GM10847 (cell line): Measurements from ENCODE around the gene RGMB.

Source experiments
- POLR2A ChIP-seq: IDR thresholded peaks from 2 replicates; pipeline ENCODE4 v1.6.1; 2011; ENCODE audit not compliant: insufficient read length; ENCODE audit errors: extremely low read depth

The RGMB gene

GRCh38 chr5:98794414-98795080 is 21.1 kb downstream of the RGMB start:
- no peak for TF ChIP-seq POLR2A

DNA sequence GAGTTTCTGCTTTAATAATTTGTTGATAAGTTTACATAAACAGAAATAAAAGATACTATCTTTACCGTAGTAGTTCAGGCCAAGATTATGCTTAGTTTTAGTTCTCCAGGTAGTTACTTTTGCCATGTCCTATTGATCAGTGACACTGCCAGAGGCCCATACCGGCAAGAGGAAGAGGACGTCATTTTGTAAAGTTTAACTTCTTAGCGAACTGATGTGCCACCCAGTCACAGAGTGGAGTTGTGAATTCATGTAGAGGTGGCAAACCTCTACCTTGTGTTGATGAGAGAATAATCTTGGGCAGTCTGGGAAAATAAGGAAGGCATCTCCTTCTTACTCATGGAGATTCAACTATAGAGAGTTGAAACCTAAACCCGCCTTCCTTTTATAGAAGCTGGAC is 21.8 kb downstream of the RGMB start:
- no peak for TF ChIP-seq POLR2A

- no peak for TF ChIP-seq POLR2A
These were observed 22.9 kb downstream of the RGMB start for GRCh38 chr5:98796197-98796972.

GRCh38 chr5:98798371-98798770 is 24.9 kb downstream of the RGMB start:
- no peak for TF ChIP-seq POLR2A

DNA sequence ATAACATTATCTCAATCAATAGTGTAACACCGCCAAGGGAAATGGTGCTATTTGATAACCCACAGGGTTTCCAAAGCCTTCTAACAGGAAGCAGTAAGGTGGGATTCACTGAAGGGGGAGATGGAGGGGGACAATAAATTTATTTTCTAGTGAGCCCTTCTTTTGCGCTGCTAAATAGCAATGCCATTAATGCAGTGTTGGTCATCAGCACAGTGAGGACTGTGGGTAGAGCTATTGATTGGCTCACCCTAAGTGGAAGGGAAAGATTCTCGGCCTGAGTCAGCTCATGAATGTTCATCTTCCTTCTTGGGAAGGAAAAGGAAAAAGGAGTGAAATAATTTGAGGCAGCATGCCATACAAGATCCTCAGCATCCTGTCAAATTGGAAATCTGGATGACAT is 25.4 kb downstream of the RGMB start:
- no peak for TF ChIP-seq POLR2A

GRCh38 chr5:98804066-98804465 is 30.6 kb downstream of the RGMB start:
- TF ChIP-seq POLR2A, result no peak

- TF ChIP-seq POLR2A, result no peak
These were observed 31.6 kb downstream of the RGMB start for GRCh38 chr5:98805070-98805469.

DNA sequence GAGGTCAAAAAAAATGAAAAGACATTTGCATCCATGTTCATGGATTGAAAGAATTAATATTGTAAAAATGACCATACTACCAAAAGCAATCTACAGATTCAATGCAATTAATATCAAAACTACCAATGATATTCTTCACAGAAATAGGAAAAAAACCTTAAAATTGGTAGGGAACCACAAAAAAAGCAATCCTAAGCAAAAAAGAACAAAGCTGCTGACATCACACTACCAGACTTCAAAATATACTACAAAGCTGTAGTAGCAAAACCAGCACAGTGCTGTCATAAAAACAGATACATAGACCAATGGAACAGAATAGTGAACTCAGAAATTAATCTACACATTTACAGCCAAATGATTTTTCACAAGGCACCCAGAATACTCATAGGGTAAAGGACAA is 34.3 kb downstream of the RGMB start:
- TF ChIP-seq POLR2A, result no peak

- TF ChIP-seq POLR2A, result no peak
These were observed 36.7 kb downstream of the RGMB start for GRCh38 chr5:98810206-98810605.

DNA sequence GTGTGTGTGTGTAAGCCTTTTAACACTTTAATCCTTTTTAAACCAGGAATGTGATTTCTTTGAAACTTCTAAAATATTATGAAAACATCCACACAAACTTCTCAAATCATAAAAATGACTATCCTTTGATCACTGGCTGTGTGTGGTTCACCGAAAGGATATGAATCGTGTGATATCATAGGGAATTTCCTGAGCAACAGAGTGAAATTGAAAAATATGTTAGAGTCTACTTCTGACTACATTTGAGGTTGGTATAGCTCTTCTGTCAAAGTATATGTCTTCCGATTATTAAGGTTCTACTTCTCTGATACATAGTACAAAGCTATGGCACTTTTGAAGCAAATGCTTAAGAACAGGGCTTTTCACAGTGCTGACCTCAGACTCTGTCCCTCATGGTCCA is 40.3 kb downstream of the RGMB start:
- TF ChIP-seq POLR2A, result no peak

GRCh38 chr5:98816582-98817222 is 43.2 kb downstream of the RGMB start:
- TF ChIP-seq POLR2A, result no peak

- no peak for TF ChIP-seq POLR2A
These were observed 52.3 kb downstream of the RGMB start for GRCh38 chr5:98825582-98826375.

- TF ChIP-seq POLR2A, result no peak
These were observed 53.7 kb downstream of the RGMB start for GRCh38 chr5:98827161-98827560.

- no peak for TF ChIP-seq POLR2A
These were observed 54.3 kb downstream of the RGMB start for GRCh38 chr5:98827588-98828284.

GRCh38 chr5:98836175-98836574 is 62.7 kb downstream of the RGMB start:
- TF ChIP-seq POLR2A, result no peak
